Activated naive CD4-positive, alpha-beta T cell treated with Interleukin-2 at 50 U/mL for 16 hours (primary cell): Measurements from ENCODE around the gene NUP188.
A peak's percentile ranks its signal among the peaks of the same experiment; 100 is the strongest.

Experiments
- DNase-seq: peaks from one replicate; pipeline ENCODE4 v3.0.0-alpha.2; 2020

The NUP188 gene, protein sequence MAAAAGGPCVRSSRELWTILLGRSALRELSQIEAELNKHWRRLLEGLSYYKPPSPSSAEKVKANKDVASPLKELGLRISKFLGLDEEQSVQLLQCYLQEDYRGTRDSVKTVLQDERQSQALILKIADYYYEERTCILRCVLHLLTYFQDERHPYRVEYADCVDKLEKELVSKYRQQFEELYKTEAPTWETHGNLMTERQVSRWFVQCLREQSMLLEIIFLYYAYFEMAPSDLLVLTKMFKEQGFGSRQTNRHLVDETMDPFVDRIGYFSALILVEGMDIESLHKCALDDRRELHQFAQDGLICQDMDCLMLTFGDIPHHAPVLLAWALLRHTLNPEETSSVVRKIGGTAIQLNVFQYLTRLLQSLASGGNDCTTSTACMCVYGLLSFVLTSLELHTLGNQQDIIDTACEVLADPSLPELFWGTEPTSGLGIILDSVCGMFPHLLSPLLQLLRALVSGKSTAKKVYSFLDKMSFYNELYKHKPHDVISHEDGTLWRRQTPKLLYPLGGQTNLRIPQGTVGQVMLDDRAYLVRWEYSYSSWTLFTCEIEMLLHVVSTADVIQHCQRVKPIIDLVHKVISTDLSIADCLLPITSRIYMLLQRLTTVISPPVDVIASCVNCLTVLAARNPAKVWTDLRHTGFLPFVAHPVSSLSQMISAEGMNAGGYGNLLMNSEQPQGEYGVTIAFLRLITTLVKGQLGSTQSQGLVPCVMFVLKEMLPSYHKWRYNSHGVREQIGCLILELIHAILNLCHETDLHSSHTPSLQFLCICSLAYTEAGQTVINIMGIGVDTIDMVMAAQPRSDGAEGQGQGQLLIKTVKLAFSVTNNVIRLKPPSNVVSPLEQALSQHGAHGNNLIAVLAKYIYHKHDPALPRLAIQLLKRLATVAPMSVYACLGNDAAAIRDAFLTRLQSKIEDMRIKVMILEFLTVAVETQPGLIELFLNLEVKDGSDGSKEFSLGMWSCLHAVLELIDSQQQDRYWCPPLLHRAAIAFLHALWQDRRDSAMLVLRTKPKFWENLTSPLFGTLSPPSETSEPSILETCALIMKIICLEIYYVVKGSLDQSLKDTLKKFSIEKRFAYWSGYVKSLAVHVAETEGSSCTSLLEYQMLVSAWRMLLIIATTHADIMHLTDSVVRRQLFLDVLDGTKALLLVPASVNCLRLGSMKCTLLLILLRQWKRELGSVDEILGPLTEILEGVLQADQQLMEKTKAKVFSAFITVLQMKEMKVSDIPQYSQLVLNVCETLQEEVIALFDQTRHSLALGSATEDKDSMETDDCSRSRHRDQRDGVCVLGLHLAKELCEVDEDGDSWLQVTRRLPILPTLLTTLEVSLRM (N-terminal part only)

DNA sequence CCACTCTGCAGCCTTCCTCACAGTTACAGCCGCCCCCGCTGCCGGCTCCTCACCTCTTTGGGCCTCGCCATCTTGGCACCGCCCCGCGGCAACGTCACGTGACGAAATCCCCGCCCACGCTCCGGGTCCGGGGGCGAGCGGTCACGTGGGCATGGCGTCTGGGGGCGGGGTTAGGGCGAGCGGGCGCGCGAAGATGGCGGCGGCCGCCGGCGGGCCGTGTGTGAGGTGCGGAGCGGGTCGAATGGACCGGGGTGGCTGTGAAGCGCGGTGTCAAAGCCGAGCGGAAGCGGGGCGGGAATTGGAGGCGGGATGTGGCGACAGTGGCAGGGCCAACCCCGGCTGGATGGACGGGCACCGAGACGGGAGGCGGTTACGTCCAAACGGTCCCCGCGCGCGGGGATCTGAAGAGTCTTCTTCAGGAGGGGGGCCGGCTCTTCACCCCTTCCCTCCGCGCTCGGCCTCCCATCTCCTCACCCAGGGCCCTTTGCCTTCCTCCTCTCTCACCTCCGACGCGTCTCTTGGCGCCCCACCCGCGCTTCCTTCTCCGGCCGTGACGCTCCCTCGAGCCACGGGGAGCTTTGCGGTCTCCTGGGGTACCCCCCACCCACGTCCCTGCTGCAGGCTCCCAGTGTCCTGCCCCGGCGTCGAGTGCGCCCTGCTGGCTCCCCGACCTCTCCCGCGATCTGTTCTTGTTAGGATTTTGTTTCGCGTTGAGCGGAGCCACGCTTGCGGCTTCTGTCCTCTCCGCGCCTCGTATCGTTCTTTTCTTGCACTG lies at the start of gene NUP188, which contains the start of gene DOLK:
Gene NUP188 (plus strand): TSS at position 173 of the 775 bp plus-strand sequence. CDS start 21 bp downstream, at position 194.
Gene DOLK (minus strand): TSS at position 77 of the 775 bp plus-strand sequence. CDS start 300 bp downstream, outside the sequence.
- peak; percentile 99 for DNase-seq

DNA sequence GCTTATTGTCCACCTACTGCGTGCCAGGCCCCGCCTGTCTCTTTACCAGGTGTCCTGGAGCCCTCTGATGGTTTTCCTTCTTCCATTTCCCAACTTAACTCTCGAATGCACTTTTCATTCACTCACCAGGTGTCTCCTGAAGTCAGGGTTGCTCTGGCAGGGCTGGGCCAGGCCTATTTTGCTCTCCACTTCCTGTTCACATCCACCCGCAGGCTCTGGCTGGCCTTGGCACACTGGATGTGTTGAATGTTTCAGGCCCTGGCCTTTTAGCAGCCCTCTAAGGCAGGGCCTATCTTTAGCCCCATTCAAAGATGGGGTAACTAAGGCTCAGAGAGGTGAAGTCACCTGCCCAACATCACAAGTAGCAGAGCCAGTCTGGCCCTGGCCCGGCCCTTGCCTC lies 49.1 kb upstream of the NUP188 start:
- no peak for DNase-seq

DNA sequence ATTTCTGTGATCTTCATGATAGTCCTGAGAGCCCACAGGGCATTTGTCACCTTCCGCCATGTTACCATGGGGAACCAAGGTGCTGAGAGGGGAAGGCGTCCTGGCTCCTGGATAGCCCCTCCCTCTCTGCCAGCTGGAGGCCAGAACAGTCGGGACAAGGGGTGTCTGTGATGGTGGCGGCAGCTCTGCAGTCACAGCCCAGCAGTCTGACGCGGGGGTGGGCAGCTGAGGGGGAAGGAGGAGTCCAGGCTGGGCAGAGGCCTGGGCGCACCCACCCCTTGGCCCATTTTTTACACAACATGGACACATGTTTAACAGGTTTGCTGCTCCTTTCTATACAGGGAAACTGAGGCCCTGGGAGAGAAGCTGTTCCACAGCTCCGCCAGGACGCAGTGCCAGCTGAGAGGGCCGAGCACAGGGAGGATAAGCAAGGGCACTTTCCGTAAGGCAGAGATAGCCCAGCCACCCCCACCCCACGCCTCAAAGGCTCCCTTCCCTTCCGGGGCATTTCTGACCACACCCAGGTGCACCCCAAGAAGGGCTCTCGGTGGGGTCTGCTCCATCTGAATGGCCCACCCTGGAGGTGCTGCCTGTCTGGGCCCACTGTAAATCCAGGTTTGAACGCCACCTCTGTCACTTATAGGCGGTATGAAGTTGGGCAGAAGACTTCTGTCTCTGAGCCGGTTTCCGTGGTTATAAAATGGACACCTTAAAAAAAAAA lies 48.5 kb upstream of the NUP188 start:
- no peak for DNase-seq

DNA sequence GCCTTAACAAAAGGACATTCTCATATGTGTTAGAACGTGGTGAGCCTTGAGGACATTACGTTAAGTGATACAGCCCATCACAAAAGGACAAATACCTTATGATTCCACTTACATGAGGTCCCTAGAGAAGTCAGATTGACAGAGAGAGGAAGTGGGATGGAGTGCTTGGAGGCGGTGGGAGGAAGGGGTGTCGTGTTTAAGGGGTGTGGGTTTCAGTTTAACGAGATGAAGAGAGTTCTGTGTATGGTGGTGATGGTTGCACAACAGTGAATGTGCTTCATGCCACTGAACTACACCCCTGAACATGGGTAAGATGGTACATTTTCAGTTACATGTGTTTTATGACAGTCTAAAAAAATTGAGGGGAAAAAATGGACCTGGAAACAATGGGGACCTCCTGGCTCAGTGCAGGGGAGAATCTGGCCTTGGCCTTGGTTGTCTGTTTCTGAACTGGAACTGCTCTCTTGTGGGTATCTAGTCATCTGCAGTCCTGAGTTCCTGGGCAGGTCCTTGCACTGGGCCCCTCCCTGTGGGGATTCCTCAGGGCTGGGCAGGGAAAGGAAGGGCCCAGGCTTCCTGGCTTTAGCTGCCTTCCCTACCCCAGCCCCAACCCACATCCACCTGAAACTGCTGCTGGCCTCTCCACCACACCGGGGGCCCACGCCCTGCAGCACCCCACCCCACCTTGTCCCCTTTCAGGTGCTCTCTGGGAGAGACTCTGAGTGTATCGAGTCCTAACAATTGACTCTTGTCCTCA lies 47.8 kb upstream of the NUP188 start:
- peak; percentile 16 for DNase-seq

DNA sequence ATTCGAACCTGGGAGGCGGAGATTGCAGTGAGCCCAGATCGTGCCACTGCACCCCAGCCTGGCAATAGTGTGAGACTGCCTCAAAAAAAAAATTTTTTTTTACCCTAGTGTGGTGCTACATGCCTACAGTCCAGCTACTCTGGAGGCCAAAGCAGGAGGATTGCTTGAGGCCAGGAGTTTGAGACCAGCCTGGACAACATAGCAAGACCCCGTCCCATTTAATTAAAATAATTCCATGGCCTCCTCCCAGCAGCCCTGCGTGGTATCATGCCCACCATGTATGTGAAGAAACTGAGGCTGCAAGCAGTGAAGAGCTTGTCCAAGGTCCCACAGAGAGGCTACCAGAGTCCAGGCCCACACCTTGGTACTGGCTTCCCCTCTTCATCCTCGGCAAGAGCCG lies 46.1 kb upstream of the NUP188 start:
- no peak for DNase-seq

DNA sequence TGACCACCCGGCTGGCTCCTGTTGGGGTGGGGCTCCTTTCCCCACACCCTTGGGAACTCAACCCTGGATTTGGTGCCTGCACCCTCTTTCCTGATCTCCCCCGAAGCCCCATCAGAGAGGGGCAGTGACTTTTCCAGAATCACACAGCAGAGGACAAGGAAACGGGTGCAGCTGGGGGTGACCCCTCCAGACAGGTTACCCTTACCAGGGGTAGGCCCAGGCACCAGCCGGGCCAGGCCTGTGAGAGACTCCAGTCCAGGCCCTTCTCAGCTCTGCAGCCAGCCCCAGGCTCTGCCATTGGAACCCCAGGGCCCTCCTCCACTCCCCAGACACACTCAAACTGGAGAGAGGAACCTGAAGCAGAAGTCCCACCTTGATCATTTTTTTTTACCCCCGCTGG lies 45.7 kb upstream of the NUP188 start:
- no peak for DNase-seq

DNA sequence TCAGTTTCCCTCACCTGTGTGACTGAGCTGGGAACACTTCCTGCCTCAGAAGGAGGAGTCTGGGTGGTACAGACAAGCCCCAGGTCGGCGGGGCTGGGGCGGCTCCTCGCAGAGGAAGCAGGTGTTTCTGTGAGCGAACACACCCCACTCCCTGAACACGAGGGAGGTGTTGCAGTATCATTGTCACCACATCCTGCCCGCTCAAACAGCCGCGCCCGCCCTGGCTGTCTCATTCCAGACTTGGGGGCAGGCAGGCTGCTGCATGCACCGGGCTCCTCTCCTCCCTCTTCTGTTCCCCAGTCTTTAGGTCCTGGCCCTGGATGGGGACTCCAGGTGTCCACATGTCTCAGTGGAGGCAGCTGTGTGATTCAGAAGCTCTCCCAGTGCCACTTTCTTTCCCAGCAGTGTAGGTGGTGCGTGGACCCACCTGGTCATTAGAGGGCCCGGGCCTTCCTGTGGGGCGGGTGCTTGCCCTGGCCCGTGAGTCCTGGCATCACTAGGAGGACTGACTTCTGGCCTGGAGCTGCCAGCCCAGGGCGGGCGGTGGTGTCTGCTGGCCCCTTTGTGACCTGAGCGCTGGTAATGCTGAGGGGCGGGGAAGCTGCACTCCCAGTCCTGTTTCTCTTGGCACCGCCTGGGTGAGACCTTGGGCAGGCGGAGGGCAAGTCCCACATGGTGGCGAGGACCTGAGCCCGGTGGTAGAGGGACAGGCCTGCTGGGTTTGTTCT lies 45.0 kb upstream of the NUP188 start:
- peak; percentile 84 for DNase-seq

DNA sequence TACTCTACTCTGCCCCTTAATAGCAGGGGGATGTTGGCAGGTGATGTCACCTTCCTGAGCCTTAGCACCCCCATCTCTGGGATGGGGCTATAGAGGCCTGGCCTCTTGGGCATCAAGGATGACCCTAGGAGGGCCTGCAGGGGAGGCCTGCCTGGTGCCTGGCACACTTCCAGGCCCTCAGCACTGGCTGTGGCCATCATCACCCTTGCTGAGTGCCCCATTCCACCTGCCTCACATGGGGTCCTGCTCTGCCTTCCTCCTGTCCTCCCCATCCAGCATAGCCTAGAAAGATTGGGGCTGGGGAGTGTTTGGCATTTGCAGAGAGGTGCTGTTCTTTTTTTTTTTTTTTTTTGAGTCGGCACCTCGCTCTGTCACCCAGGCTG lies 44.4 kb upstream of the NUP188 start:
- no peak for DNase-seq

DNA sequence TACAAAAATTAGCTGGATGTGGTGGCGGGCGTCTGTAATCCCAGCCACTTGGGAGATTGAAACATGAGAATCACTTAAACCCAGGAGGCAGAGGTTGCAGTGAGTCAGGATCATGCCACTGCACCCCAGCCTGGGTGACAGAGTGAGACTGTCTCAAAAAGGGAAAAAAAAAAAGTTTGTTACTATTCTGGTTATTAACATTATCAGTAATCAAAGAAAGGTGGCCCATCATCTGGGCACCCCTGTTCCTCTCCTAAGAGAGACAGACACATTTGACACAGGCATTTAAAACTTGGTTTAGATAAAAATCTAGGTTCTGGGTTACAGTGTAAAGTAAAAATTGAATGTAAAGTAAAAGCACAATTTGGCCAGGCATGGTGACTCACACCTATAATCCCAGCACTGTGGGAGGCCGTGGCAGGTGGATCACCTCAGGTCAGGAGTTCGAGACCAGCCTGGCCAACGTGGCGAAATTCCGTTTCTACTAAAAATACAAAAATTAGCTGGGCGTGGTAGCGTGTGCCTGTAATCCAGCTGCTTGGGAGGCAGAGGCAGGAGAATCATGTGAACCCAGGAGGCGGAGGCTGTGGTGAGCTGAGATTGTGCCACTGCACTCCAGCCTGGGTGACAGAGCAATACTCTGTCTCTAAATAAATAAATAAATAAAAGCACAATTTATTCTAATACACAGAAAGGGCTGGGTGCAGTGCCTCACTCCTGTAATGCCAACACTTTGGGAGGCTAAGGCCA lies 43.5 kb upstream of the NUP188 start:
- no peak for DNase-seq

DNA sequence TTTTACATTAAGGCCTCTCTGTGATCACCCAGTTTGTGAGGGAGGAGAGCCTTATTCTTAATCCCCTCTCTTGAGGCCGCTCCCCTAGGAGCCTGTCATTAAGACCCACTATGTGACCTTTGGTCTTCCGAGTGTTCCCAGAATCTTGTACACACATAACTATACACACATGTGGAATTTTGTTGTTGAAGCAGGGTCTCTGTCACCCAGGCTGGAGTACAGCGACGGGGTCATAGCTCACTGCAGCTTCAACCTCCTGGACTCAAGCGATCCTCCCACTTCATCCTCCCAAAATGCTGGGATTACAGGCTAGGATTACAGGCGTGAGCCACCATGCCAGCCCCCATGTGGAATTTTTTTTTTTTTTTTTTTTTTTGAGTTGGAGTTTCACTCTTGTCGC lies 41.5 kb upstream of the NUP188 start:
- DNase-seq = no peak

DNA sequence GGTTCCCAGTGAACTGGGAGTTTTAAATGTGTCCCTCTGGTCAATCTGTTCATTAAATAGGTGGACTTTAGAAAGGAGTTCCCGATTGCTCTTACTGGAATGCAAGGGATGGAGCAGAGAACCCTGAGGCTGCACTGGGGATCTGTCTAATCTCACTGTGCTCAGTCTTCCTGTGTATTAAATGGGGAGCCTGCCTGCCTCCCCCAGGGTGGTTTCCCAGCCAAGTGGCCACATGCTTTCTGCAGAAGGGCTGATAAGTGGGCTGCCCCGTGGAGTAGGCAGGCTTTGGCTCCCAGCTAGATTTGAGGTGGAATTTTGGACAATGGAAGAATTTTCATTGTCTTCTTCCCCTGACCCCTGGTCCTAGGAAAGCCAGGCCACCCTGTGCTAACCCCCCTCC lies 40.8 kb upstream of the NUP188 start:
- DNase-seq = no peak

DNA sequence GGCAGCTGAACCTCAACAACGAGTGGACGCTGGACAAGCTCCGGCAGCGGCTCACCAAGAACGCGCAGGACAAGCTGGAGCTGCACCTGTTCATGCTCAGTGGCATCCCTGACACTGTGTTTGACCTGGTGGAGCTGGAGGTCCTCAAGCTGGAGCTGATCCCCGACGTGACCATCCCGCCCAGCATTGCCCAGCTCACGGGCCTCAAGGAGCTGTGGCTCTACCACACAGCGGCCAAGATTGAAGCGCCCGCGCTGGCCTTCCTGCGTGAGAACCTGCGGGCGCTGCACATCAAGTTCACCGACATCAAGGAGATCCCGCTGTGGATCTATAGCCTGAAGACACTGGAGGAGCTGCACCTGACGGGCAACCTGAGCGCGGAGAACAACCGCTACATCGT lies 39.1 kb upstream of the NUP188 start:
- DNase-seq = no peak

DNA sequence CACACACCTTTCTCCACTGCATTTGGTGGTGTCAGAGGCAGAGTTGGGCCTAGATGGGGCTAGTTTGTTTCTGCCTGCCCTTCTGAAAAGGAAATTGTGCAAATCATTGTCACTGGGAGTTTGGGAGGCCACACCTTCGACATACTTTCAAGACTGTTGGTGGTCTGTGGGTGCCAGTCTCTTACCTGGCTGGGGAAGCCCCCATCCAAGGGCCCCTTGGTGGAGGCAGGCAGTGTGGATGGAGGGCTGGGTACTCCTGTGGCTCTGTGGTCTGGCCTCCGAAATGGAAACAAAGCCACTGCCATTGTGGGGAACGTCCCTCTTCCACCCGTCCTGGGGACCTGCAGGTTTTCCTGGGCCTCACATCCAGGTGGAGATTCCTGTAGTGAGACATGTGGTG lies 37.6 kb upstream of the NUP188 start:
- DNase-seq = no peak

DNA sequence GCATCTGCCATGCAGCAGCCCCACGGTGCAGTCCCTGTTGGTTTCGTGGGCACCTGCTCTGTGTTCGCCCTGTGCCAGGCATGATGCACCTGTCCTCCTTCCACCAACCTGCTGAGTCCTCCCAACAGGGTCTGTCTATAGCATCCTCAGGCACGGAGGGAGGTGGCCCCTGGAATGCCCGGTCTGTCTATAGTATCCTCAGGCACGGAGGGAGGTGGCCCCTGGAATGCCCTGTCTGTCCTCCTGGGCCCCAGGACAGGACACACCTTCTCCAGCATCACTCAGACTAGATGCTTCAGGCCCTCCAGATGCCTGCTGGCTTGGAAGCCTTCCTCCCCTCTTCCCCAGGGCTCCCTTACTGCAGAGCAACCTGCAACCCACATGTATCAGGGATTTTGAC lies 36.6 kb upstream of the NUP188 start:
- no peak for DNase-seq

DNA sequence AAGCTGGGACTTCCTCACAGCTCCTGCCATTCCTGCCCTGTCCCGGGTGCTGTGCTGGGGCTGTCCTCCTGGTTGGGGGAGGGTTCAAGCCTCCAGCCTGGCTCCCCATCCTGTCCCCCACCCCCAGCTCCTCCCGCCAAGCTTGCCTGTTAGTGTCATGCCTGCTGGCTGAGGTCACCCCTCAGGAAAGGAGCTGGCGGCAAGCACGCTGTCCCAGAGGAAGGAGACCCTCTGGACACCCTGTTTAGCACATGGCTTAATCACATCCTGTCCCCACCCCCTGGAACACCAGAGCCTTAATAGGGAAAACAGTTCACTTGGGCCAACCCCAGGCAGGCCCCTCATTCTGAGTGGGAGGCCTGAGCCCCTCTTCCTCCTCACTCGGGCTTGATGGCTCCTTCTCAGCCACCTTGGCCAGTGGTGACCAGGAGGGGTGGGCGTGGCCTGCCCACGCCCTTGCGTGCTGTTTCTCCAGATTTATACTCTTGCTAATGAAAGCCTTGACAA lies 35.9 kb upstream of the NUP188 start:
- DNase-seq = no peak

DNA sequence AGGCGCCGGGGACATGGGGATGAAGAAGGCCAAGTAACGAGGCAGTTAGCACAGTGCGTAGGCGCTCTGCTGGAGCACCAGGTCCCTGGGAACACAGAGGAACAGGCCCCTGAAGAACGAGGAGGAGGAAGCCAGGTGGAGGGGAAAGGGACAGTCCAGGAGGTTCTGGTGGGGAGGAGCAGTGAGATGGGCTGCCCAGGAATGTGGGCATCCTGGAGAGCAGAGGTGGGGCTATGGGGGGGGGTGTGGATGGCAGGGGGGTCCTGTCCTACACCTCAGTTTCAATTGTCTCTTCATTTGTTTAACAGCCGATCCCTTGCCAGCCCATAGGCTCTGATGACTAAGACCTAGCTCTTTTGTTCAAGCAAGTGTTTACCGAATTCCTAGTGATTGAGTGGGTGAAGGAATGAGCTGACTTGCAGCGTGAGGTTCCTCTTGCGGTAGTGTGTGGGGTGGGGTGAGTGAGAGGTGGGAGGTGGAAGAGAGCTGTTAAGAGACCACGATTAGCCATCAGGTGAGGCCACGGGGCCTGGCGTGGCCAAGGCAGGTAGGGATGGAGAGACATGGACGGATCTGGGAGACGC lies 35.1 kb upstream of the NUP188 start:
- DNase-seq = peak; percentile 24

DNA sequence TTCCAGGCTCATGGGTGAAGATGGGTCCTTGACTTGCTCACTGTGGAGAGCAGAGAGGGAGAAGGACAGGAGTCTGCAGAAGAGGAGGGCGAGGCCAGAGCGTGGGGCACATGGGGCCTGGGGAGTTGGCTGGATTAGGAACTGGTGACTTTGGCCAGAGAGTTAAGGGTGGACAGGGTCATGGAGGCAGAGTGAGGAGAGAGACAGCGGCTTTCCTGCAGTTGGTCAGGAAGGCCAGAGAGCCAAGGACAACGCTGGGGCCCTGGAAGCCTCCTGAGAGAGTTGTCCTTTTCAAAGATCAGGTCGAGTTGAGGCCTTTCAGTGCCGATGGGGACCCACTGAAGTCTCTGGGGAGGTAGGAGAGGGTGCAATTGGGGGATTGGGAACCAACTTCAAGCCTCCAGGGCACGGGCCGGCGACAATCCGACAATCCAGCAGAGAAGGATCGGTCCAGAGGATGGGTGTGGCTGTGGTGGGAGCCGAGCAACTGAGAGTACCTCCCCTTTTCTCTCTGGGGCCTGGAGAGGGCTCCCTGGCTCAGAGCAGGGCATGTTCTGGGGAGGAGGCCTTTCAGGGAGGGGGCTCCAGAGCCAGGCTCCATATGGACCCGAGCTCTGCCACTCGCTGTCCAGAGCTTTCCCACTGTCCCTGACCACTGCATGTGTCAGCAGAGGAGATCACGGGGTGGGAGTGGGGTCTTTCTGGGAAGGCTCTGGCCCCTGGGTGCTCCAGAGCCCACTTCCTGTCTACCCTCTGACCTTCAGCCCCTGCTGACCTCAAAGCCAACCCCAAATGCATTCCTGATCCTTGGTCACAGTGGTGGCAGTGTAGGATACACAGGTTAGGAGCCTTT lies 34.2 kb upstream of the NUP188 start:
- no peak for DNase-seq
